IMR-90 (cell line): ENCODE results near the gene GGACT.

Experiments used
- FOS ChIP-seq: fragments of 150-350 bp; IDR thresholded peaks from 2 replicates; pipeline ENCODE4 v1.6.1; 2016; ENCODE audit warnings: low read depth, low read length
- POLR2A ChIP-seq: IDR thresholded peaks from 2 replicates; pipeline ENCODE4 v1.6.1; 2012; ENCODE audit warnings: mild to moderate bottlenecking, low read depth, low read length
- RAD21 ChIP-seq: IDR thresholded peaks from 2 replicates; pipeline ENCODE4 v1.6.1; 2012; ENCODE audit warnings: low read length, improper control_type of control experiment

- TF ChIP-seq RAD21, result no peak
- TF ChIP-seq POLR2A, result no peak
- TF ChIP-seq FOS, result no peak
Measured at GRCh38 chr13:100597253-100597652, 8.7 kb upstream of the GGACT start.
